ENCODE data around the gene SLC38A7. TPM values are rescaled to one million over a fixed set of nuclear protein-coding genes. Genes with fewer than 3 reads are reported as not detected.

The SLC38A7 gene
- total and polyA plus RNA-seq, 2 of the 13 experiments (the other 11 are each of a cell fraction or from before 2014, with no cell fraction given), result 13.2 to 14.1 TPM

GRCh38 chr16:58684354-58685083 lies at the start of gene SLC38A7 (continued):
- TF ChIP-seq, protein P1, sequence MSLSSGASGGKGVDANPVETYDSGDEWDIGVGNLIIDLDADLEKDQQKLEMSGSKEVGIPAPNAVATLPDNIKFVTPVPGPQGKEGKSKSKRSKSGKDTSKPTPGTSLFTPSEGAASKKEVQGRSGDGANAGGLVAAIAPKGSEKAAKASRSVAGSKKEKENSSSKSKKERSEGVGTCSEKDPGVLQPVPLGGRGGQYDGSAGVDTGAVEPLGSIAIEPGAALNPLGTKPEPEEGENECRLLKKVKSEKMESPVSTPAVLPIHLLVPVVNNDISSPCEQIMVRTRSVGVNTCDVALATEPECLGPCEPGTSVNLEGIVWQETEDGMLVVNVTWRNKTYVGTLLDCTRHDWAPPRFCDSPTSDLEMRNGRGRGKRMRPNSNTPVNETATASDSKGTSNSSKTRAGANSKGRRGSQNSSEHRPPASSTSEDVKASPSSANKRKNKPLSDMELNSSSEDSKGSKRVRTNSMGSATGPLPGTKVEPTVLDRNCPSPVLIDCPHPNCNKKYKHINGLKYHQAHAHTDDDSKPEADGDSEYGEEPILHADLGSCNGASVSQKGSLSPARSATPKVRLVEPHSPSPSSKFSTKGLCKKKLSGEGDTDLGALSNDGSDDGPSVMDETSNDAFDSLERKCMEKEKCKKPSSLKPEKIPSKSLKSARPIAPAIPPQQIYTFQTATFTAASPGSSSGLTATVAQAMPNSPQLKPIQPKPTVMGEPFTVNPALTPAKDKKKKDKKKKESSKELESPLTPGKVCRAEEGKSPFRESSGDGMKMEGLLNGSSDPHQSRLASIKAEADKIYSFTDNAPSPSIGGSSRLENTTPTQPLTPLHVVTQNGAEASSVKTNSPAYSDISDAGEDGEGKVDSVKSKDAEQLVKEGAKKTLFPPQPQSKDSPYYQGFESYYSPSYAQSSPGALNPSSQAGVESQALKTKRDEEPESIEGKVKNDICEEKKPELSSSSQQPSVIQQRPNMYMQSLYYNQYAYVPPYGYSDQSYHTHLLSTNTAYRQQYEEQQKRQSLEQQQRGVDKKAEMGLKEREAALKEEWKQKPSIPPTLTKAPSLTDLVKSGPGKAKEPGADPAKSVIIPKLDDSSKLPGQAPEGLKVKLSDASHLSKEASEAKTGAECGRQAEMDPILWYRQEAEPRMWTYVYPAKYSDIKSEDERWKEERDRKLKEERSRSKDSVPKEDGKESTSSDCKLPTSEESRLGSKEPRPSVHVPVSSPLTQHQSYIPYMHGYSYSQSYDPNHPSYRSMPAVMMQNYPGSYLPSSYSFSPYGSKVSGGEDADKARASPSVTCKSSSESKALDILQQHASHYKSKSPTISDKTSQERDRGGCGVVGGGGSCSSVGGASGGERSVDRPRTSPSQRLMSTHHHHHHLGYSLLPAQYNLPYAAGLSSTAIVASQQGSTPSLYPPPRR (CRISPR knock-in tag; IDR thresholded peaks at IDR 0.05; ENCODE audit: borderline replicate concordance), result no peak; the same call in 1 of the 2 replicates
- peak; percentile 68; the same call in 1 of the 2 replicates for TF ChIP-seq MIER3 (CRISPR knock-in tag; IDR thresholded peaks at IDR 0.05; ENCODE audit: borderline replicate concordance)
- no peak for TF ChIP-seq ZIK1 (CRISPR knock-in tag; IDR thresholded peaks at IDR 0.05; ENCODE audit: borderline replicate concordance, low read depth)
- peak in 1 of 2 experiments; percentile 61; a peak in 1 of 4 replicates for TF ChIP-seq KLF16 (CRISPR knock-in tag; IDR thresholded peaks at IDR 0.05)
- TF ChIP-seq SMARCE1 (IDR thresholded peaks at IDR 0.05; ENCODE audit: borderline replicate concordance), result no peak
- 0 out of 2 replicates have a peak, but pooled peaks have one; percentile 37 for TF ChIP-seq KLF11 (CRISPR knock-in tag; IDR thresholded peaks at IDR 0.05)
- peak; percentile 60; the same call in 1 of the 2 replicates for TF ChIP-seq ERF (CRISPR knock-in tag; IDR thresholded peaks at IDR 0.05)
- peak; percentile 46; the same call in 1 of the 2 replicates for TF ChIP-seq KDM3A (CRISPR knock-in tag; IDR thresholded peaks at IDR 0.05; ENCODE audit: low read depth)
- TF ChIP-seq CCAR2 (optimal IDR thresholded peaks at IDR 0.05; ENCODE audit: low read depth, low read length), result no peak
- TF ChIP-seq NFE2 (CRISPR knock-in tag; IDR thresholded peaks at IDR 0.05), result no peak
- 0 out of 2 replicates have a peak, but pooled peaks have one; percentile 42 for TF ChIP-seq SP140L (CRISPR knock-in tag; IDR thresholded peaks at IDR 0.05; ENCODE audit: borderline replicate concordance)
- TF ChIP-seq HCFC1 (IDR thresholded peaks at IDR 0.05; ENCODE audit: low read depth, low read length), result peak; percentile 98
- TF ChIP-seq FOXJ3 (CRISPR knock-in tag; IDR thresholded peaks at IDR 0.05; ENCODE audit: borderline replicate concordance), result peak; percentile 59; the same call in 1 of the 2 replicates
- TF ChIP-seq ZNF350 (CRISPR knock-in tag; IDR thresholded peaks at IDR 0.05; ENCODE audit: borderline replicate concordance, low read depth), result peak; percentile 91; the same call in 1 of the 2 replicates
- TF ChIP-seq MEIS1 (CRISPR knock-in tag; IDR thresholded peaks at IDR 0.05; ENCODE audit: borderline replicate concordance), result no peak
- 0 out of 2 replicates have a peak, but pooled peaks have one; percentile 19 for TF ChIP-seq ONECUT2 (CRISPR knock-in tag; IDR thresholded peaks at IDR 0.05)
- TF ChIP-seq RFXAP (CRISPR knock-in tag; IDR thresholded peaks at IDR 0.05; ENCODE audit: borderline replicate concordance), result peak; percentile 90; the same call in 1 of the 2 replicates
- TF ChIP-seq THAP9 (CRISPR knock-in tag; IDR thresholded peaks at IDR 0.05; ENCODE audit: borderline replicate concordance), result no peak; the same call in none of the 2 replicates
- TF ChIP-seq ZNF644 (CRISPR knock-in tag; IDR thresholded peaks at IDR 0.05; ENCODE audit: low read depth), result no peak
- TF ChIP-seq ZNF614 (CRISPR knock-in tag; IDR thresholded peaks at IDR 0.05; ENCODE audit: borderline replicate concordance), result 0 out of 2 replicates have a peak, but pooled peaks have one; percentile 50
- peak; percentile 92 for TF ChIP-seq ZFY (CRISPR knock-in tag; IDR thresholded peaks at IDR 0.05)
- TF ChIP-seq CHD4 (IDR thresholded peaks at IDR 0.05; ENCODE audit: borderline replicate concordance, low read length), result no peak
- TF ChIP-seq SRY (CRISPR knock-in tag; IDR thresholded peaks at IDR 0.05), result peak; percentile 65

Measured in HepG2 (cell line).